Measurements from ENCODE around the gene NAXE. TPM values are rescaled to one million over a fixed set of nuclear protein-coding genes. Genes with fewer than 3 reads are reported as not detected.
"Not testable (repeated sequence)": the region's sequence is repeated elsewhere in the genome, so short reads cannot be mapped to it uniquely, and the experiment has no call there.

The NAXE gene
- total RNA-seq, 1 experiment from 2014 or later, result 261 TPM

DNA sequence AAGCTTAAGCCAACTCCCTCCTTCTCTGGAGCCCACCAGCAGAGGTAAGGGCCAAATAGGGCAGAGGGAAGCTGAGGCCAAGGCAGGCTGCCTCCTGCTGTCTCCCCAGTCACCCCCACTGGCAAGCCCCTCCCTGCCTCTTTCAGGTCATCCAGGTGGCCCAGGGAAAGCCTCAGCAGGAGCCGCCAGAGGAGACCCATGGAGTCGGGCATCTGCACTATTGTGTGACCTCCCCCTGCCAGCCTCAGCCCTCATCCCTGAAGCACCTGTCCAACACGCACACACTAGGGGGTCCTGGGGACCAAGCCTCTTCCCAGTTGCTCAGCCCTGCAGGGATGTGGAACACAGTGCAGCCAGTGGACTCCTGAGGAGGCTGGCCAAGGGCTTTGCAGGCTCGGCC is 5.3 kb upstream of the NAXE start:
- Histone ChIP-seq H4K20me1 (ENCODE audit: low read length) (no peaks in the 10 kb centered on the region), H3K9ac (ENCODE audit: low read length) (no peak overlapping the region), H3K79me2 (ENCODE audit: low read length) (no peaks in the 10 kb centered on the region), H3K4me2 (ENCODE audit: low read length) (no peak overlapping the region), H3K4me1 (ENCODE audit: insufficient read depth, low read length) (peaks cover 5% of the 10 kb centered on the region), H3K4me3 (ENCODE audit: low read length) (no peak overlapping the region), H3K9me2 (replicated peaks; ENCODE audit: low read length) (no peaks in the 10 kb centered on the region), H3K36me3 (ENCODE audit: low read depth, low read length) (no peaks in the 10 kb centered on the region), H3K27me3 (ENCODE audit: low read length) (no peaks in the 10 kb centered on the region), H3K9me3 (ENCODE audit: low read length) (no peaks in the 10 kb centered on the region), H2AFZ (ENCODE audit: low read length) (no peak overlapping the region), H3F3A (ENCODE audit: low read length, unreplicated experiment) (no peaks in the 10 kb centered on the region), H3K27ac (ENCODE audit: low read length) (no peak overlapping the region)
- TF ChIP-seq, protein P1, sequence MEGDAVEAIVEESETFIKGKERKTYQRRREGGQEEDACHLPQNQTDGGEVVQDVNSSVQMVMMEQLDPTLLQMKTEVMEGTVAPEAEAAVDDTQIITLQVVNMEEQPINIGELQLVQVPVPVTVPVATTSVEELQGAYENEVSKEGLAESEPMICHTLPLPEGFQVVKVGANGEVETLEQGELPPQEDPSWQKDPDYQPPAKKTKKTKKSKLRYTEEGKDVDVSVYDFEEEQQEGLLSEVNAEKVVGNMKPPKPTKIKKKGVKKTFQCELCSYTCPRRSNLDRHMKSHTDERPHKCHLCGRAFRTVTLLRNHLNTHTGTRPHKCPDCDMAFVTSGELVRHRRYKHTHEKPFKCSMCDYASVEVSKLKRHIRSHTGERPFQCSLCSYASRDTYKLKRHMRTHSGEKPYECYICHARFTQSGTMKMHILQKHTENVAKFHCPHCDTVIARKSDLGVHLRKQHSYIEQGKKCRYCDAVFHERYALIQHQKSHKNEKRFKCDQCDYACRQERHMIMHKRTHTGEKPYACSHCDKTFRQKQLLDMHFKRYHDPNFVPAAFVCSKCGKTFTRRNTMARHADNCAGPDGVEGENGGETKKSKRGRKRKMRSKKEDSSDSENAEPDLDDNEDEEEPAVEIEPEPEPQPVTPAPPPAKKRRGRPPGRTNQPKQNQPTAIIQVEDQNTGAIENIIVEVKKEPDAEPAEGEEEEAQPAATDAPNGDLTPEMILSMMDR (conservative IDR thresholded peaks at IDR 0.05; ENCODE audit: low read depth, low read length), result no peak
- no peak for TF ChIP-seq EZH2 (IDR thresholded peaks at IDR 0.05; ENCODE audit: low read length, unreplicated experiment)
- ATAC-seq (no peak), DNase-seq (no peak)
- no TSS peak for BruUV-seq (replicated peaks)
- ChIA-PET POLR2A (ENCODE audit: unreplicated experiment) (no interaction called here), CTCF (no interaction called here)
- intact Hi-C loops (cut with micrococcal nuclease), result no loop called here

GRCh38 chr1:156586892-156587477 is 4.6 kb upstream of the NAXE start:
- intact Hi-C loops (cut with micrococcal nuclease), result no loop called here
- Histone ChIP-seq H3K4me2 (ENCODE audit: low read length) (no peak overlapping the region), H4K20me1 (ENCODE audit: low read length) (no peaks in the 10 kb centered on the region), H3K27me3 (ENCODE audit: low read length) (no peaks in the 10 kb centered on the region), H3K27ac (ENCODE audit: low read length) (no peak overlapping the region), H3K4me1 (ENCODE audit: insufficient read depth, low read length) (peaks cover 7% of the 10 kb centered on the region), H3K36me3 (ENCODE audit: low read depth, low read length) (no peaks in the 10 kb centered on the region), H2AFZ (ENCODE audit: low read length) (no peak overlapping the region), H3K79me2 (ENCODE audit: low read length) (peaks cover 3% of the 10 kb centered on the region), H3K9me2 (replicated peaks; ENCODE audit: low read length) (no peaks in the 10 kb centered on the region), H3K9me3 (ENCODE audit: low read length) (no peaks in the 10 kb centered on the region), H3F3A (ENCODE audit: low read length, unreplicated experiment) (no peaks in the 10 kb centered on the region), H3K4me3 (ENCODE audit: low read length) (no peak overlapping the region), H3K9ac (ENCODE audit: low read length) (no peak overlapping the region)
- DNase-seq (no peak), ATAC-seq (no peak)
- CTCF ChIA-PET, result interaction anchor here (0.6 kb wide), 1 partner anchor 86 kb away, joined by 3 read pairs; no protein-coding TSS in a partner anchor
- TF ChIP-seq, protein P1 (conservative IDR thresholded peaks at IDR 0.05; ENCODE audit: low read depth, low read length), result no peak
- TF ChIP-seq EZH2 (IDR thresholded peaks at IDR 0.05; ENCODE audit: low read length, unreplicated experiment), result no peak
- TF ChIP-seq EZH2phosphoT487 (IDR thresholded peaks at IDR 0.05; ENCODE audit: borderline replicate concordance, low read length), result no peak
- POLR2A ChIA-PET (ENCODE audit: unreplicated experiment), result interaction anchor here (0.6 kb wide), 1 partner anchor 14 kb away, joined by 4 read pairs; the partner anchor contains the start of gene GPATCH4
- no TSS peak for BruUV-seq (replicated peaks)

GRCh38 chr1:156587927-156588326 is 3.6 kb upstream of the NAXE start:
- H3K9me3 ChIP-seq (ENCODE audit: low read length); intact Hi-C loops (cut with micrococcal nuclease); H3K27ac ChIP-seq (ENCODE audit: low read length); ATAC-seq; H3K4me2 ChIP-seq (ENCODE audit: low read length); H3K9ac ChIP-seq (ENCODE audit: low read length); H3K36me3 ChIP-seq (ENCODE audit: low read depth, low read length); POLR2A ChIA-PET (ENCODE audit: unreplicated experiment); H2AFZ ChIP-seq (ENCODE audit: low read length); H3K9me2 ChIP-seq (replicated peaks; ENCODE audit: low read length); H4K20me1 ChIP-seq (ENCODE audit: low read length); H3F3A ChIP-seq (ENCODE audit: low read length, unreplicated experiment); BruUV-seq (replicated peaks); DNase-seq; H3K4me3 ChIP-seq (ENCODE audit: low read length); CTCF ChIA-PET; H3K27me3 ChIP-seq (ENCODE audit: low read length): not testable (repeated sequence)
- Histone ChIP-seq H3K79me2 (ENCODE audit: low read length) (peaks cover 12% of the 10 kb centered on the region), H3K4me1 (ENCODE audit: insufficient read depth, low read length) (peaks cover 16% of the 10 kb centered on the region)

Measured in PC-3 (cell line).